Panc1 (cell line): ENCODE data around the gene NEK1.

ENCODE experiments used
- CTCF ChIP-seq: fragments of 450-650 bp; IDR thresholded peaks from 2 replicates; pipeline ENCODE4 v1.5.1; 2017; ENCODE audit warnings: mild to moderate bottlenecking
- POLR2AphosphoS5 ChIP-seq: IDR thresholded peaks from 2 replicates; pipeline ENCODE4 v1.6.1; 2012; ENCODE audit warnings: mild to moderate bottlenecking, low read depth, low read length, moderate library complexity
- SIN3A ChIP-seq: IDR thresholded peaks from 2 replicates; pipeline ENCODE4 v1.6.1; 2012; ENCODE audit warnings: low read depth, mild to moderate bottlenecking, low read length, moderate library complexity, borderline replicate concordance; ENCODE audit not compliant: insufficient read depth

- TF ChIP-seq CTCF, result no peak
- TF ChIP-seq POLR2AphosphoS5, result no peak
- no peak for TF ChIP-seq SIN3A
Measured at GRCh38 chr4:169659716-169660670, 47.6 kb upstream of the NEK1 start.
